ENCODE measurements around the gene TPCN1.
A peak's percentile ranks its signal among the peaks of the same experiment; 100 is the strongest.
"Not testable (repeated sequence)": the region's sequence is repeated elsewhere in the genome, so short reads cannot be mapped to it uniquely, and the experiment has no call there.

Gene TPCN1

GRCh38 chr12:113196990-113197389 is 24.3 kb upstream of the TPCN1 start:
- DNase-seq (ENCODE audit: low read depth) = peak; percentile 36

- DNase-seq (ENCODE audit: low read depth) = no peak
Observed at GRCh38 chr12:113197518-113198077, 23.7 kb upstream of the TPCN1 start.

- DNase-seq (ENCODE audit: low read depth) = no peak
Observed at GRCh38 chr12:113198296-113198695, 23.0 kb upstream of the TPCN1 start.

- DNase-seq (ENCODE audit: low read depth) = no peak
Observed at GRCh38 chr12:113200021-113200797, 21.1 kb upstream of the TPCN1 start.

GRCh38 chr12:113201187-113202177 is 19.8 kb upstream of the TPCN1 start:
- DNase-seq (ENCODE audit: low read depth) = no peak

- DNase-seq (ENCODE audit: low read depth) = no peak
Observed at GRCh38 chr12:113202300-113203075, 18.8 kb upstream of the TPCN1 start.

GRCh38 chr12:113203852-113204760 is 17.2 kb upstream of the TPCN1 start:
- DNase-seq (ENCODE audit: low read depth) = no peak

- DNase-seq (ENCODE audit: low read depth) = no peak
Observed at GRCh38 chr12:113204804-113205203, 16.5 kb upstream of the TPCN1 start.

- not testable (repeated sequence) for DNase-seq (ENCODE audit: low read depth)
Observed at GRCh38 chr12:113206802-113207201, 14.5 kb upstream of the TPCN1 start.

- no peak for DNase-seq (ENCODE audit: low read depth)
Observed at GRCh38 chr12:113207613-113208040, 13.6 kb upstream of the TPCN1 start.

GRCh38 chr12:113208041-113208934 is 13.0 kb upstream of the TPCN1 start:
- no peak for DNase-seq (ENCODE audit: low read depth)

- DNase-seq (ENCODE audit: low read depth) = no peak
Observed at GRCh38 chr12:113211160-113211559, 10.1 kb upstream of the TPCN1 start.

GRCh38 chr12:113214895-113215400 is 6.3 kb upstream of the TPCN1 start:
- DNase-seq (ENCODE audit: low read depth) = no peak

GRCh38 chr12:113216027-113216426 is 5.2 kb upstream of the TPCN1 start:
- DNase-seq (ENCODE audit: low read depth) = no peak

GRCh38 chr12:113220593-113221180 is 577 bp upstream of the TPCN1 start:
- no peak for DNase-seq (ENCODE audit: low read depth)

GRCh38 chr12:113221997-113222729 is 899 bp downstream of the TPCN1 start:
- no peak for DNase-seq (ENCODE audit: low read depth)

- no peak for DNase-seq (ENCODE audit: low read depth)
Observed at GRCh38 chr12:113222730-113223531, 1.7 kb downstream of the TPCN1 start.

Measured in stimulated activated CD4-positive, alpha-beta T cell treated with anti-CD3 and anti-CD28 coated beads, Interleukin-2, amount 100 ng/mL, for 4 hours (primary cell).